K562 (cell line): ENCODE data around the gene SIGLEC14. TPM values are rescaled to one million over a fixed set of nuclear protein-coding genes. Genes with fewer than 3 reads are reported as not detected.

Experiments
- BRD9 ChIP-seq: fragments of 450-650 bp; IDR thresholded peaks from 2 replicates; pipeline ENCODE4 v1.6.1; 2018; ENCODE audit warnings: low read depth; ENCODE audit not compliant: partially characterized antibody
- FOXA1 ChIP-seq: fragments of 450-650 bp; IDR thresholded peaks from 2 replicates; pipeline ENCODE4 v1.6.1; 2016; ENCODE audit warnings: mild to moderate bottlenecking, borderline replicate concordance
- FOXM1 ChIP-seq, 2 experiments: fragments of 450-650 bp in 1 of 2; sonication (generic) in 1 of 2; formaldehyde crosslinking in 1 of 2; IDR thresholded peaks; 2 replicates each; pipeline versions ENCODE4 v1.6.1 to v1.9.0; 2017 to 2022; ENCODE audit warnings: low read depth in 2 of 2, mild to moderate bottlenecking in 2 of 2, missing genetic modification reagents in 1 of 2, moderate library complexity in 1 of 2
- GATAD2B ChIP-seq: fragments of 450-650 bp; IDR thresholded peaks from 2 replicates; pipeline ENCODE4 v1.6.1; 2017; ENCODE audit warnings: mild to moderate bottlenecking, borderline replicate concordance
- KDM2B ChIP-seq: fragments of 250-450 bp; sonication (Bioruptor Pico); IDR thresholded peaks from 2 replicates; pipeline ENCODE4 v1.8.0; 2021; ENCODE audit warnings: mild to moderate bottlenecking, moderate library complexity
- LCOR ChIP-seq: sonication (generic); formaldehyde crosslinking; IDR thresholded peaks from 2 replicates; pipeline ENCODE4 v1.8.0; 2022; ENCODE audit warnings: mild to moderate bottlenecking, missing genetic modification reagents
- MTA1 ChIP-seq: fragments of 450-650 bp; IDR thresholded peaks from 2 replicates; pipeline ENCODE4 v1.6.1; 2017; ENCODE audit warnings: borderline replicate concordance
- MYBL2 ChIP-seq, 2 experiments: fragments of 450-650 bp in 1 of 2; sonication (generic) in 1 of 2; formaldehyde crosslinking in 1 of 2; IDR thresholded peaks; 2 replicates each; pipeline versions ENCODE4 v1.6.1 to v1.8.1; 2017 to 2022; ENCODE audit warnings: borderline replicate concordance in 1 of 2, inconsistent platforms in 1 of 2, low read depth in 1 of 2, mild to moderate bottlenecking in 1 of 2, missing genetic modification reagents in 1 of 2, moderate library complexity in 1 of 2
- NFRKB ChIP-seq: fragments of 450-650 bp; IDR thresholded peaks from 2 replicates; pipeline ENCODE4 v1.6.1; 2016; ENCODE audit warnings: low read depth
- NONO ChIP-seq, 2 experiments: fragments of 200-400 bp in 1 of 2; fragments of 450-650 bp in 1 of 2; formaldehyde crosslinking in 1 of 2; IDR thresholded peaks; 2 replicates each; pipeline ENCODE4 v1.6.1; 2017; ENCODE audit warnings: low read depth in 2 of 2, mild to moderate bottlenecking in 2 of 2, moderate library complexity in 2 of 2, low read length in 1 of 2
- PRPF4 ChIP-seq: fragments of 200-400 bp; formaldehyde crosslinking; IDR thresholded peaks from one replicate; pipeline ENCODE4 v1.6.1; 2017; ENCODE audit warnings: low read length, low read depth, mild to moderate bottlenecking; ENCODE audit not compliant: insufficient read depth, poor library complexity, severe bottlenecking
- SMARCC2 ChIP-seq: fragments of 450-650 bp; IDR thresholded peaks from 2 replicates; pipeline ENCODE4 v1.6.1; 2017; ENCODE audit warnings: antibody characterized with exemption, moderate library complexity, mild to moderate bottlenecking, low read depth
- SUPT5H ChIP-seq: fragments of 450-650 bp; IDR thresholded peaks from 2 replicates; pipeline ENCODE4 v1.6.1; 2016
- ZFX ChIP-seq: sonication (generic); formaldehyde crosslinking; IDR thresholded peaks from 2 replicates; pipeline ENCODE4 v1.8.0; 2022; ENCODE audit warnings: mild to moderate bottlenecking, missing genetic modification reagents, moderate library complexity
- ZNF316 ChIP-seq: fragments of 450-650 bp; IDR thresholded peaks from 2 replicates; pipeline ENCODE4 v1.6.1; 2016
- ZNF436 ChIP-seq: fragments of 250-450, 450-650 bp; sonication (Bioruptor Pico); formaldehyde crosslinking; IDR thresholded peaks from 2 replicates; pipeline ENCODE4 v1.7.0; 2020; ENCODE audit warnings: mild to moderate bottlenecking
- ZNF695 ChIP-seq: fragments of 450-650 bp; formaldehyde crosslinking; IDR thresholded peaks from 2 replicates; pipeline ENCODE4 v1.4.0; 2020; ENCODE audit warnings: mild to moderate bottlenecking, moderate library complexity
- polyA plus RNA-seq, 8 experiments: library from polyadenylated mRNA; depleted of rRNA in 4 of 8; stranded (reverse) in 5 of 8; unstranded in 3 of 8; fragments of >200 nt; fragmentation: Nextera tagmentation in 2 of 8; fragmentation: Illumina TruSeq in 1 of 8; extraction: Ambion mirVana in 2 of 8; extraction: Trizol in 1 of 8; gene quantifications; 2 replicates each; pipeline versions ENCODE4 v1.2.1 to v1.2.3, GENCODE V29; 2011 to 2014; ENCODE audit warnings: inconsistent platforms in 1 of 8, missing spikeins in 1 of 8
- total RNA-seq, 7 experiments: library from RNA; depleted of rRNA in 6 of 7; stranded (reverse); fragments of >200 nt in 6 of 7; fragmentation: Illumina TruSeq in 2 of 7; extraction: Trizol in 2 of 7; gene quantifications; 2 replicates each; pipeline versions ENCODE4 v1.2.1 to v1.2.3, GENCODE V29; 2011 to 2021; ENCODE audit warnings: low replicate concordance in 1 of 7
- TF ChIP-seq, protein P1 (sequence below): fragments of 450-650 bp; formaldehyde crosslinking; IDR thresholded peaks from 2 replicates; pipeline ENCODE4 v1.4.0; 2022; ENCODE audit warnings: missing genetic modification characterization
- TF ChIP-seq, protein P2 (sequence below): fragments of 450-650 bp; formaldehyde crosslinking; IDR thresholded peaks from 2 replicates; pipeline ENCODE4 v1.4.0; 2020; ENCODE audit warnings: mild to moderate bottlenecking, moderate library complexity
- TF ChIP-seq, protein P3 (sequence below): fragments of 450-650 bp; IDR thresholded peaks from 2 replicates; pipeline ENCODE4 v1.7.1; 2018; ENCODE audit warnings: mild to moderate bottlenecking, low read depth; ENCODE audit not compliant: partially characterized antibody
- TF ChIP-seq, protein P4 (sequence below): sonication (generic); formaldehyde crosslinking; IDR thresholded peaks from 2 replicates; pipeline ENCODE4 v1.8.0; 2022; ENCODE audit warnings: mild to moderate bottlenecking, missing genetic modification reagents

SIGLEC14 gene
- total and polyA plus RNA-seq, 9 of the 15 experiments (the other 6 are each of a cell fraction or from before 2014, with no cell fraction given), result not detected

DNA sequence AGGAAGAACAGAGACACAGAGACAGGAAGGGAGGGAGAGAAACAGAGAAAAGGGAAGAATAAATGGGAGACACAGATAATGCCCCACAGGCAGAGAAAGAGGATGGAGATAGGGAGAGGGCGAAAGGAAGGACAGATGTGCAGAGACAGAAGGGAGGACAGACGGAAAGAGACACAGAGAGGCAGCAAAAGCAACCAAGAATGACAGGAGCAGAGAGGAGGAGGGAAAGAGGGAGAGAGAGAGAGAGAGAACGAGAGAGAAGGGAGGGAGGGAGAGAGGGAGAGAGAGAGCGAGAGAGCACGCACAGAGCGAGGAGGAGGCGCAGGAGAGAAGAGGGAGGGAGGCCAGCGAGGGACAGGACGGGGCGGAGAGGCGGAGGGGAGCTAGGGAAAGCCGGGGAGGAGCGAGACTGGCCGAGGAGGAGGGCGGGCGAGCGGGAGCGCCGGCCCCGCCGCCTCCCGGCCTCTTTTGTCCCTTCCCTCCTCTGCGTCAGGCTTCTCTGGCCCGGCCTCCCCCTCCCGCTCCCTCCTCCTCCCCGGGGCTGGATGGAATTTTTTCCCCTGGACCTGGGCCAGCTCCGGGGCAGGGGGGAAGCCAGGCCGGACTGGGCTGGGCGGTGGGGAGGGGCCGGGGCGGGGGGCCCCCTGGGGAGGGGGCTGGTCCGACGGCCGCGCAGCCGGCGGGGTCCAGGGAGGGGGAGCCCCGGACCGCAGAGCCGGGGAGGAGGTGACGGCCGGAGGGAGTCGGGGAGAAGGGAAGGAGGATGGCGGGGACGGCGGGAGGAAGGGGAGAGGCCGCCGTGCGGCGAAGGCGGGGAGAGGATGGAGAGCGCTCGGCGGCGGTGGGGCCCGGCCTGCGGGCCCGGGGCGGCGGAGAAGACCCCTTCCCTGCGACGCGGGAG is 42.3 kb upstream of the SIGLEC14 start (continued):
- TF ChIP-seq MTA1 (peak; percentile 93), SMARCC2 (no peak), MYBL2 (IDR thresholded peaks at IDR 0.05; ENCODE audit: low read depth) (no peak), MYBL2 (CRISPR knock-in tag; IDR thresholded peaks at IDR 0.05; ENCODE audit: borderline replicate concordance) (no peak), ZFX (CRISPR knock-in tag) (peak; percentile 27), BRD9 (peak; percentile 74), ZNF436 (CRISPR knock-in tag) (no peak), LCOR (CRISPR knock-in tag) (no peak), GATAD2B (no peak), FOXA1 (no peak), FOXM1 (IDR thresholded peaks at IDR 0.05; ENCODE audit: low read depth) (no peak), FOXM1 (CRISPR knock-in tag; IDR thresholded peaks at IDR 0.05; ENCODE audit: low read depth) (no peak), ZNF316 (0 out of 2 replicates have a peak, but pooled peaks have one; percentile 1), NONO (IDR thresholded peaks at IDR 0.05; ENCODE audit: low read depth in 2 of 2, low read length in 1 of 2) (peak in 1 of 2 experiments; percentile 93; a peak in 2 of 4 replicates), SUPT5H (peak; percentile 42), PRPF4 (no peak), ZNF695 (CRISPR knock-in tag) (no peak), KDM2B (CRISPR knock-in tag) (no peak), NFRKB (peak; percentile 64; the same call in 1 of the 2 replicates)
- TF ChIP-seq, protein P1, sequence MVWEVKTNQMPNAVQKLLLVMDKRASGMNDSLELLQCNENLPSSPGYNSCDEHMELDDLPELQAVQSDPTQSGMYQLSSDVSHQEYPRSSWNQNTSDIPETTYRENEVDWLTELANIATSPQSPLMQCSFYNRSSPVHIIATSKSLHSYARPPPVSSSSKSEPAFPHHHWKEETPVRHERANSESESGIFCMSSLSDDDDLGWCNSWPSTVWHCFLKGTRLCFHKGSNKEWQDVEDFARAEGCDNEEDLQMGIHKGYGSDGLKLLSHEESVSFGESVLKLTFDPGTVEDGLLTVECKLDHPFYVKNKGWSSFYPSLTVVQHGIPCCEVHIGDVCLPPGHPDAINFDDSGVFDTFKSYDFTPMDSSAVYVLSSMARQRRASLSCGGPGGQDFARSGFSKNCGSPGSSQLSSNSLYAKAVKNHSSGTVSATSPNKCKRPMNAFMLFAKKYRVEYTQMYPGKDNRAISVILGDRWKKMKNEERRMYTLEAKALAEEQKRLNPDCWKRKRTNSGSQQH (CRISPR knock-in tag), result peak; percentile 69; the same call in 1 of the 2 replicates
- TF ChIP-seq, protein P2, sequence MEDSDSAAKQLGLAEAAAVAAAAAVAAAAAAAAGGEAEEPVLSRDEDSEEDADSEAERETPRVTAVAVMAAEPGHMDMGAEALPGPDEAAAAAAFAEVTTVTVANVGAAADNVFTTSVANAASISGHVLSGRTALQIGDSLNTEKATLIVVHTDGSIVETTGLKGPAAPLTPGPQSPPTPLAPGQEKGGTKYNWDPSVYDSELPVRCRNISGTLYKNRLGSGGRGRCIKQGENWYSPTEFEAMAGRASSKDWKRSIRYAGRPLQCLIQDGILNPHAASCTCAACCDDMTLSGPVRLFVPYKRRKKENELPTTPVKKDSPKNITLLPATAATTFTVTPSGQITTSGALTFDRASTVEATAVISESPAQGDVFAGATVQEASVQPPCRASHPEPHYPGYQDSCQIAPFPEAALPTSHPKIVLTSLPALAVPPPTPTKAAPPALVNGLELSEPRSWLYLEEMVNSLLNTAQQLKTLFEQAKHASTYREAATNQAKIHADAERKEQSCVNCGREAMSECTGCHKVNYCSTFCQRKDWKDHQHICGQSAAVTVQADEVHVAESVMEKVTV (CRISPR knock-in tag), result no peak
- TF ChIP-seq, protein P3, sequence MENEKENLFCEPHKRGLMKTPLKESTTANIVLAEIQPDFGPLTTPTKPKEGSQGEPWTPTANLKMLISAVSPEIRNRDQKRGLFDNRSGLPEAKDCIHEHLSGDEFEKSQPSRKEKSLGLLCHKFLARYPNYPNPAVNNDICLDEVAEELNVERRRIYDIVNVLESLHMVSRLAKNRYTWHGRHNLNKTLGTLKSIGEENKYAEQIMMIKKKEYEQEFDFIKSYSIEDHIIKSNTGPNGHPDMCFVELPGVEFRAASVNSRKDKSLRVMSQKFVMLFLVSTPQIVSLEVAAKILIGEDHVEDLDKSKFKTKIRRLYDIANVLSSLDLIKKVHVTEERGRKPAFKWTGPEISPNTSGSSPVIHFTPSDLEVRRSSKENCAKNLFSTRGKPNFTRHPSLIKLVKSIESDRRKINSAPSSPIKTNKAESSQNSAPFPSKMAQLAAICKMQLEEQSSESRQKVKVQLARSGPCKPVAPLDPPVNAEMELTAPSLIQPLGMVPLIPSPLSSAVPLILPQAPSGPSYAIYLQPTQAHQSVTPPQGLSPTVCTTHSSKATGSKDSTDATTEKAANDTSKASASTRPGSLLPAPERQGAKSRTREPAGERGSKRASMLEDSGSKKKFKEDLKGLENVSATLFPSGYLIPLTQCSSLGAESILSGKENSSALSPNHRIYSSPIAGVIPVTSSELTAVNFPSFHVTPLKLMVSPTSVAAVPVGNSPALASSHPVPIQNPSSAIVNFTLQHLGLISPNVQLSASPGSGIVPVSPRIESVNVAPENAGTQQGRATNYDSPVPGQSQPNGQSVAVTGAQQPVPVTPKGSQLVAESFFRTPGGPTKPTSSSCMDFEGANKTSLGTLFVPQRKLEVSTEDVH, result peak; percentile 56
- TF ChIP-seq, protein P4, sequence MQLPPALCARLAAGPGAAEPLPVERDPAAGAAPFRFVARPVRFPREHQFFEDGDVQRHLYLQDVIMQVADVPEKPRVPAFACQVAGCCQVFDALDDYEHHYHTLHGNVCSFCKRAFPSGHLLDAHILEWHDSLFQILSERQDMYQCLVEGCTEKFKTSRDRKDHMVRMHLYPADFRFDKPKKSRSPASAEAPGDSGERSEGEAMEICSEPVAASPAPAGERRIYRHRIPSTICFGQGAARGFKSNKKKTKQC (CRISPR knock-in tag), result no peak
